ENCODE results near the gene TRMT61A. TPM values are rescaled to one million over a fixed set of nuclear protein-coding genes. Genes with fewer than 3 reads are reported as not detected.

The TRMT61A gene
- total RNA-seq, 1 experiment from 2014 or later: 14.9 TPM

GRCh38 chr14:103543721-103544387, 14.9 kb downstream of the TRMT61A start:
- no peak for DNase-seq (ENCODE audit: low read depth, low spot score)
- no peak for TF ChIP-seq JUND (IDR thresholded peaks at IDR 0.05)
- TF ChIP-seq REST (IDR thresholded peaks at IDR 0.05; ENCODE audit: low read depth): no peak
- TF ChIP-seq SRF (IDR thresholded peaks at IDR 0.05; ENCODE audit: low read depth): no peak
- TF ChIP-seq CEBPB (IDR thresholded peaks at IDR 0.05; ENCODE audit: low read depth): no peak
- no peak for TF ChIP-seq ELF1 (IDR thresholded peaks at IDR 0.05; ENCODE audit: borderline replicate concordance, low read depth)
- no peak for TF ChIP-seq ZNF274 (IDR thresholded peaks at IDR 0.05; ENCODE audit: low read depth, low read length)
- TF ChIP-seq MAX (IDR thresholded peaks at IDR 0.05): no peak
- H3K4me3 ChIP-seq (replicated peaks in 1 of 2; ENCODE audit: low read depth in 1 of 2, low read length in 2 of 2): no peak overlapping the region
- H4K20me1 ChIP-seq (ENCODE audit: insufficient read depth): no peaks in the 10 kb centered on the region
- ChIA-PET CTCF (no interaction called here), RAD21 (ENCODE audit: low non-redundant PET in 1 of 2, low total read pairs in 2 of 2, uncharacterized antibody in 2 of 2, unreplicated experiment in 2 of 2) (no interaction called here), POLR2A (no interaction called here)
- no peaks in the 10 kb centered on the region for H3K9me2 ChIP-seq (ENCODE audit: insufficient read depth)
- H3K79me2 ChIP-seq (ENCODE audit: insufficient read depth, low read length): no peaks in the 10 kb centered on the region
- H3K36me3 ChIP-seq (ENCODE audit: control insufficient read depth in 1 of 2, insufficient read depth in 2 of 2, low read length in 2 of 2): no peaks in the 10 kb centered on the region
- ATAC-seq: no peak
- no peak overlapping the region for H3K4me2 ChIP-seq (ENCODE audit: low read length)
- no peak overlapping the region for H3K9ac ChIP-seq (ENCODE audit: low read length)
- no peak overlapping the region for H3K27ac ChIP-seq (ENCODE audit: low read depth, low read length)
- no peaks in the 10 kb centered on the region for H3K27me3 ChIP-seq (ENCODE audit: insufficient read depth, low read length)
- intact Hi-C loops (cut with micrococcal nuclease): no loop called here
- no TSS peak for BruUV-seq (replicated peaks)
- no peak overlapping the region for H2AFZ ChIP-seq (ENCODE audit: low read depth, low read length, poor library complexity, severe bottlenecking)
- H3K4me1 ChIP-seq (ENCODE audit: control insufficient read depth in 1 of 2, insufficient read depth in 2 of 2, low read length in 2 of 2): peaks cover 34 to 47% of the 10 kb centered on the region in 2 experiments
- no peaks in the 10 kb centered on the region for H3K9me3 ChIP-seq (ENCODE audit: control insufficient read depth in 1 of 2, insufficient read depth in 1 of 2, low read depth in 1 of 2, low read length in 2 of 2)
